HCT116 (cell line): ENCODE data around the gene SYCP2. TPM values are rescaled to one million over a fixed set of nuclear protein-coding genes. Genes with fewer than 3 reads are reported as not detected.

Source experiments
- ATAC-seq: fragments of 200-7000 bp; cut with Tn5 transposase; 2 replicates; pipeline ENCODE4 v1.9.1; 2020; ENCODE audit warnings: mild to moderate bottlenecking, moderate library complexity
- BruUV-seq: library from RNA; stranded (reverse); fragments of 400-500 nt; replicated peaks from 2 replicates; lab custom pipeline; 2021; lab: Mats Ljungman, UMichigan
- CTCF ChIA-PET: fragments of 300-600 bp; sonication (Branson Sonifier 250); formaldehyde crosslinking; loops from one replicate; lab custom pipeline; 2021; ENCODE audit warnings: antibody characterized with exemption; lab: Charles Lee
- POLR2A ChIA-PET: fragments of 300-600, 350-600 bp; sonication (Branson Sonifier 250); formaldehyde crosslinking; loops from one replicate; lab custom pipeline; 2021; ENCODE audit warnings: antibody characterized with exemption; lab: Charles Lee
- RAD21 ChIA-PET, 2 experiments: fragments of 300-600 bp; sonication (Branson Sonifier 250); formaldehyde crosslinking; loops; one replicate each; lab custom pipeline; 2023; ENCODE audit warnings: low total read pairs in 2 of 2; ENCODE audit not compliant: uncharacterized antibody in 2 of 2, unreplicated experiment in 2 of 2, low non-redundant PET in 1 of 2; lab: Charles Lee
- DNase-seq: peaks from one replicate; pipeline ENCODE4 v3.0.0-alpha.2; 2010; ENCODE audit warnings: low read depth, low spot score
- H2AFZ ChIP-seq: fragments of 200-600 bp; shearing (Covaris generic), sonication (generic); 2 replicates; pipeline ENCODE4 v1.6.1; 2017; ENCODE audit warnings: low read depth, mixed run types, mixed read lengths, antibody characterized with exemption, low read length; ENCODE audit not compliant: poor library complexity, severe bottlenecking
- H3K27ac ChIP-seq: 2 replicates; pipeline ENCODE4 v1.5.1; 2012; ENCODE audit warnings: low read depth, low read length
- H3K27me3 ChIP-seq: fragments of 200-600 bp; sonication (generic); 2 replicates; pipeline ENCODE4 v1.6.1; 2016; ENCODE audit warnings: mixed run types, low read length, mixed read lengths; ENCODE audit not compliant: insufficient read depth
- H3K36me3 ChIP-seq, 2 experiments: fragments of 200-500 bp in 1 of 2; fragments of 200-600 bp in 1 of 2; sonication (Bioruptor generic) in 1 of 2; sonication (generic) in 1 of 2; 2 replicates each; pipeline versions ENCODE4 v1.5.1 to v1.6.1; 2014 to 2016; ENCODE audit warnings: low read length in 2 of 2, inconsistent platforms in 1 of 2, mixed read lengths in 1 of 2, mixed run types in 1 of 2; ENCODE audit not compliant: insufficient read depth in 2 of 2, control insufficient read depth in 1 of 2
- H3K4me1 ChIP-seq, 2 experiments: fragments of 200-600 bp in 1 of 2; sonication (generic) in 1 of 2; 2 replicates each; pipeline versions ENCODE4 v1.5.1 to v1.6.1; 2012 to 2017; ENCODE audit warnings: low read length in 2 of 2, inconsistent platforms in 1 of 2, mild to moderate bottlenecking in 1 of 2, mixed read lengths in 1 of 2, mixed run types in 1 of 2, moderate library complexity in 1 of 2; ENCODE audit not compliant: insufficient read depth in 2 of 2, control insufficient read depth in 1 of 2
- H3K4me2 ChIP-seq: fragments of 200-600 bp; sonication (generic); 2 replicates; pipeline ENCODE4 v1.6.1; 2017; ENCODE audit warnings: mixed run types, low read length, mixed read lengths
- H3K4me3 ChIP-seq, 2 experiments: fragments of 200-600 bp in 1 of 2; sonication (generic) in 1 of 2; replicated peaks in 1 of 2; 2 replicates each; pipeline ENCODE4 v1.5.1; 2011 to 2016; ENCODE audit warnings: low read length in 2 of 2, control low read depth in 1 of 2, low read depth in 1 of 2, mild to moderate bottlenecking in 1 of 2, mixed read lengths in 1 of 2, mixed run types in 1 of 2
- H3K79me2 ChIP-seq: fragments of 200-600 bp; sonication (generic); 2 replicates; pipeline ENCODE4 v1.6.1; 2017; ENCODE audit warnings: mild to moderate bottlenecking, mixed run types, low read length, moderate library complexity, mixed read lengths; ENCODE audit not compliant: insufficient read depth
- H3K9ac ChIP-seq: fragments of 200-600 bp; sonication (generic); 2 replicates; pipeline ENCODE4 v1.6.1; 2016; ENCODE audit warnings: low read length, mixed read lengths
- H3K9me2 ChIP-seq: fragments of 200-600 bp; sonication (generic), shearing (Covaris generic); 2 replicates; pipeline ENCODE4 v1.6.1; 2017; ENCODE audit warnings: mixed run types, mild to moderate bottlenecking, moderate library complexity; ENCODE audit not compliant: insufficient read depth
- H3K9me3 ChIP-seq, 2 experiments: fragments of 200-500 bp in 1 of 2; fragments of 200-600 bp in 1 of 2; sonication (Bioruptor generic) in 1 of 2; sonication (generic) in 1 of 2; 2 replicates each; pipeline ENCODE4 v1.6.1; 2014 to 2017; ENCODE audit warnings: low read length in 2 of 2, mixed read lengths in 2 of 2, inconsistent platforms in 1 of 2, low read depth in 1 of 2, mild to moderate bottlenecking in 1 of 2, mixed run types in 1 of 2, moderate library complexity in 1 of 2; ENCODE audit not compliant: control insufficient read depth in 1 of 2, insufficient read depth in 1 of 2
- H4K20me1 ChIP-seq: fragments of 200-600 bp; sonication (generic), shearing (Covaris generic); 2 replicates; pipeline ENCODE4 v1.6.1; 2017; ENCODE audit warnings: mixed run types, mild to moderate bottlenecking, moderate library complexity; ENCODE audit not compliant: insufficient read depth
- CEBPB ChIP-seq: IDR thresholded peaks from 2 replicates; pipeline ENCODE4 v1.6.1; 2012; ENCODE audit warnings: low read depth
- EGR1 ChIP-seq: IDR thresholded peaks from 2 replicates; pipeline ENCODE4 v1.6.1; 2012; ENCODE audit warnings: low read depth
- ELF1 ChIP-seq: IDR thresholded peaks from 2 replicates; pipeline ENCODE4 v1.6.1; 2012; ENCODE audit warnings: low read depth, borderline replicate concordance
- EZH2 ChIP-seq: fragments of 200-600 bp; sonication (generic); IDR thresholded peaks from 2 replicates; pipeline ENCODE4 v1.6.1; 2017; ENCODE audit warnings: antibody characterized with exemption, mixed run types
- FOSL1 ChIP-seq: IDR thresholded peaks from 2 replicates; pipeline ENCODE4 v1.6.1; 2012; ENCODE audit warnings: low read depth
- JUND ChIP-seq: IDR thresholded peaks from 2 replicates; pipeline ENCODE4 v1.6.1; 2012
- POLR2A ChIP-seq: IDR thresholded peaks from 2 replicates; pipeline ENCODE4 v1.7.0; 2011; ENCODE audit warnings: borderline replicate concordance; ENCODE audit not compliant: insufficient read depth, insufficient read length; ENCODE audit errors: extremely low read depth
- POLR2AphosphoS5 ChIP-seq: IDR thresholded peaks from 2 replicates; pipeline ENCODE4 v1.6.1; 2011; ENCODE audit warnings: mild to moderate bottlenecking, low read depth, low read length, moderate library complexity
- RAD21 ChIP-seq: IDR thresholded peaks from 2 replicates; pipeline ENCODE4 v1.6.1; 2012; ENCODE audit warnings: low read depth, mild to moderate bottlenecking
- SIN3A ChIP-seq: IDR thresholded peaks from 2 replicates; pipeline ENCODE4 v1.6.1; 2012; ENCODE audit warnings: low read depth
- SRF ChIP-seq: IDR thresholded peaks from 2 replicates; pipeline ENCODE4 v1.6.1; 2012; ENCODE audit warnings: low read depth
- TCF7L2 ChIP-seq: IDR thresholded peaks from 2 replicates; pipeline ENCODE4 v1.7.0; 2011; ENCODE audit warnings: borderline replicate concordance, inconsistent platforms; ENCODE audit not compliant: insufficient read depth, insufficient read length; ENCODE audit errors: extremely low read depth
- YY1 ChIP-seq: IDR thresholded peaks from 2 replicates; pipeline ENCODE4 v1.6.1; 2011; ENCODE audit warnings: low read length, low read depth, moderate library complexity, mild to moderate bottlenecking; ENCODE audit not compliant: insufficient replicate concordance; ENCODE audit errors: extremely low read depth
- intact Hi-C: fragments of 100-400 bp; cut with micrococcal nuclease; formaldehyde crosslinking; loops from 2 replicates; pipeline ENCODE4 v1.10.0; 2022
- total RNA-seq: library from RNA; stranded (reverse); gene quantifications from one replicate; pipeline ENCODE4 v1.2.1, GENCODE V29; 2021; ENCODE audit not compliant: unreplicated experiment
- TF ChIP-seq, protein P1 (sequence below): IDR thresholded peaks from 2 replicates; pipeline ENCODE4 v1.6.1; 2012
- TF ChIP-seq, protein P2 (sequence below): IDR thresholded peaks from 2 replicates; pipeline ENCODE4 v1.6.1; 2012; ENCODE audit warnings: low read depth
- TF ChIP-seq, protein P3 (sequence below): IDR thresholded peaks from 2 replicates; pipeline ENCODE4 v1.6.1; 2011; ENCODE audit warnings: mild to moderate bottlenecking, low read length, moderate library complexity; ENCODE audit not compliant: insufficient replicate concordance; ENCODE audit errors: extremely low read depth

SYCP2 gene
- total RNA-seq, 1 experiment from 2014 or later, result 0.59 TPM

DNA sequence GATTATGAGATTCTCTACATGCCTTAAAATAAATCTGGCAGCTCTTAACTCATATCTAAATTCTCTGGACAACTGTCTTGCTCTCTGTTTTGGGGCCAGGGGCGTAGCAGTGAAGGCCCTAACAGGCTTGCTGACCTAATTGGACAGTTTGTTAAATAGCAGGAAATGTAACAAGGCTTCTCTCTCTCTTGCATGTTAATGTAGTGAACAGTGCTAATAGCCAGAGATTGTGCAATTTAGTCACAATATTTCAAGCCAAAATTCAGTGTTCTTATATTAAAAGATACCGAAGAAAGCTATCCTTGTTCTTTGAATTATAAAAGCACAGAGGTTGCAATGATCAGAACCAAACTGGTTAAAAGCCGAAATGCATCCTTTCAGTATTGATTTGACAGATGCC, 3.7 kb upstream of the SYCP2 start:
- ChIA-PET CTCF (no interaction called here), RAD21 (no interaction called here), POLR2A (no interaction called here)
- H3K27ac ChIP-seq, result no peak overlapping the region
- no peaks in the 10 kb centered on the region for H4K20me1 ChIP-seq
- peaks cover 2 to 17% of the 10 kb centered on the region in 2 experiments for H3K4me1 ChIP-seq
- no peaks in the 10 kb centered on the region for H3K36me3 ChIP-seq
- H3K4me3 ChIP-seq, result no peak overlapping the region
- intact Hi-C loops, result no loop called here
- ATAC-seq (no peak), DNase-seq (no peak)
- H2AFZ ChIP-seq, result no peak overlapping the region
- TF ChIP-seq, protein P1, sequence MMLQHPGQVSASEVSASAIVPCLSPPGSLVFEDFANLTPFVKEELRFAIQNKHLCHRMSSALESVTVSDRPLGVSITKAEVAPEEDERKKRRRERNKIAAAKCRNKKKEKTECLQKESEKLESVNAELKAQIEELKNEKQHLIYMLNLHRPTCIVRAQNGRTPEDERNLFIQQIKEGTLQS, result no peak
- TF ChIP-seq YY1 (no peak), SIN3A (no peak), FOSL1 (no peak), POLR2A (no peak), ELF1 (no peak), CEBPB (no peak), POLR2AphosphoS5 (no peak), TCF7L2 (no peak), EZH2 (no peak), RAD21 (no peak), EGR1 (no peak), SRF (no peak), JUND (no peak)
- TF ChIP-seq, protein P2, sequence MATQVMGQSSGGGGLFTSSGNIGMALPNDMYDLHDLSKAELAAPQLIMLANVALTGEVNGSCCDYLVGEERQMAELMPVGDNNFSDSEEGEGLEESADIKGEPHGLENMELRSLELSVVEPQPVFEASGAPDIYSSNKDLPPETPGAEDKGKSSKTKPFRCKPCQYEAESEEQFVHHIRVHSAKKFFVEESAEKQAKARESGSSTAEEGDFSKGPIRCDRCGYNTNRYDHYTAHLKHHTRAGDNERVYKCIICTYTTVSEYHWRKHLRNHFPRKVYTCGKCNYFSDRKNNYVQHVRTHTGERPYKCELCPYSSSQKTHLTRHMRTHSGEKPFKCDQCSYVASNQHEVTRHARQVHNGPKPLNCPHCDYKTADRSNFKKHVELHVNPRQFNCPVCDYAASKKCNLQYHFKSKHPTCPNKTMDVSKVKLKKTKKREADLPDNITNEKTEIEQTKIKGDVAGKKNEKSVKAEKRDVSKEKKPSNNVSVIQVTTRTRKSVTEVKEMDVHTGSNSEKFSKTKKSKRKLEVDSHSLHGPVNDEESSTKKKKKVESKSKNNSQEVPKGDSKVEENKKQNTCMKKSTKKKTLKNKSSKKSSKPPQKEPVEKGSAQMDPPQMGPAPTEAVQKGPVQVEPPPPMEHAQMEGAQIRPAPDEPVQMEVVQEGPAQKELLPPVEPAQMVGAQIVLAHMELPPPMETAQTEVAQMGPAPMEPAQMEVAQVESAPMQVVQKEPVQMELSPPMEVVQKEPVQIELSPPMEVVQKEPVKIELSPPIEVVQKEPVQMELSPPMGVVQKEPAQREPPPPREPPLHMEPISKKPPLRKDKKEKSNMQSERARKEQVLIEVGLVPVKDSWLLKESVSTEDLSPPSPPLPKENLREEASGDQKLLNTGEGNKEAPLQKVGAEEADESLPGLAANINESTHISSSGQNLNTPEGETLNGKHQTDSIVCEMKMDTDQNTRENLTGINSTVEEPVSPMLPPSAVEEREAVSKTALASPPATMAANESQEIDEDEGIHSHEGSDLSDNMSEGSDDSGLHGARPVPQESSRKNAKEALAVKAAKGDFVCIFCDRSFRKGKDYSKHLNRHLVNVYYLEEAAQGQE, result no peak
- TF ChIP-seq, protein P3, sequence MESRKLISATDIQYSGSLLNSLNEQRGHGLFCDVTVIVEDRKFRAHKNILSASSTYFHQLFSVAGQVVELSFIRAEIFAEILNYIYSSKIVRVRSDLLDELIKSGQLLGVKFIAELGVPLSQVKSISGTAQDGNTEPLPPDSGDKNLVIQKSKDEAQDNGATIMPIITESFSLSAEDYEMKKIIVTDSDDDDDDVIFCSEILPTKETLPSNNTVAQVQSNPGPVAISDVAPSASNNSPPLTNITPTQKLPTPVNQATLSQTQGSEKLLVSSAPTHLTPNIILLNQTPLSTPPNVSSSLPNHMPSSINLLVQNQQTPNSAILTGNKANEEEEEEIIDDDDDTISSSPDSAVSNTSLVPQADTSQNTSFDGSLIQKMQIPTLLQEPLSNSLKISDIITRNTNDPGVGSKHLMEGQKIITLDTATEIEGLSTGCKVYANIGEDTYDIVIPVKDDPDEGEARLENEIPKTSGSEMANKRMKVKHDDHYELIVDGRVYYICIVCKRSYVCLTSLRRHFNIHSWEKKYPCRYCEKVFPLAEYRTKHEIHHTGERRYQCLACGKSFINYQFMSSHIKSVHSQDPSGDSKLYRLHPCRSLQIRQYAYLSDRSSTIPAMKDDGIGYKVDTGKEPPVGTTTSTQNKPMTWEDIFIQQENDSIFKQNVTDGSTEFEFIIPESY, result no peak
- H3K9me3 ChIP-seq, result no peaks in the 10 kb centered on the region
- no peaks in the 10 kb centered on the region for H3K79me2 ChIP-seq
- no peaks in the 10 kb centered on the region for H3K9me2 ChIP-seq
- H3K27me3 ChIP-seq, result no peaks in the 10 kb centered on the region
- no peak overlapping the region for H3K9ac ChIP-seq
- no TSS peak for BruUV-seq
- no peak overlapping the region for H3K4me2 ChIP-seq
